Endothelial cell (in vitro differentiated cells): ENCODE data around the gene DIS3L2. TPM values are rescaled to one million over a fixed set of nuclear protein-coding genes. Genes with fewer than 3 reads are reported as not detected.

ENCODE experiments used
- DNase-seq: peaks from one replicate; pipeline ENCODE4 v3.0.0; 2021; ENCODE audit warnings: low spot score
- H3K27ac Mint-ChIP-seq: one replicate; pipeline ENCODE4 v1.8.0; 2021; ENCODE audit warnings: mixed read lengths, inconsistent platforms; ENCODE audit not compliant: unreplicated experiment
- H3K27me3 Mint-ChIP-seq: one replicate; pipeline ENCODE4 v1.8.0; 2021; ENCODE audit warnings: mild to moderate bottlenecking, moderate library complexity, mixed read lengths, inconsistent platforms; ENCODE audit not compliant: unreplicated experiment
- H3K36me3 Mint-ChIP-seq: one replicate; pipeline ENCODE4 v1.8.0; 2021; ENCODE audit warnings: mild to moderate bottlenecking, low read depth, mixed read lengths, inconsistent platforms; ENCODE audit not compliant: unreplicated experiment
- H3K4me1 Mint-ChIP-seq: one replicate; pipeline ENCODE4 v1.8.0; 2021; ENCODE audit warnings: mild to moderate bottlenecking, mixed read lengths, inconsistent platforms; ENCODE audit not compliant: unreplicated experiment
- H3K4me3 Mint-ChIP-seq: one replicate; pipeline ENCODE4 v1.8.0; 2021; ENCODE audit warnings: mild to moderate bottlenecking, mixed read lengths, inconsistent platforms; ENCODE audit not compliant: unreplicated experiment
- H3K9me3 Mint-ChIP-seq: one replicate; pipeline ENCODE4 v1.8.0; 2021; ENCODE audit warnings: mixed read lengths, inconsistent platforms; ENCODE audit not compliant: unreplicated experiment
- total RNA-seq: library from RNA; stranded (reverse); fragmentation: NEBNext Ultra II Directional; extraction: Animal tissue kit (Norgen Biotek cat#: 25700); gene quantifications from one replicate; pipeline ENCODE4 v1.2.1, GENCODE V29; 2021; ENCODE audit not compliant: unreplicated experiment
- TF ChIP-seq, protein P1 (sequence below): fragments of 200-600 bp; sonication (generic); IDR thresholded peaks from one replicate; pipeline ENCODE4 v1.5.0; 2021; ENCODE audit warnings: antibody characterized with exemption; ENCODE audit not compliant: unreplicated experiment

DIS3L2 gene
- total RNA-seq, 1 donor from 2014 or later = 42.1 TPM

GRCh38 chr2:232024457-232024856, 62.9 kb downstream of the DIS3L2 start:
- Mint-ChIP-seq H3K27ac (no peak overlapping the region), H3K4me3 (no peak overlapping the region), H3K36me3 (no peaks in the 10 kb centered on the region)

GRCh38 chr2:232026910-232027309, 65.4 kb downstream of the DIS3L2 start:
- no peaks in the 10 kb centered on the region for H3K9me3 Mint-ChIP-seq

More at GRCh38 chr2:232024457-232024856, 62.9 kb downstream of the DIS3L2 start:
- no peaks in the 10 kb centered on the region for H3K9me3 Mint-ChIP-seq
- no peaks in the 10 kb centered on the region for H3K27me3 Mint-ChIP-seq
- TF ChIP-seq, protein P1, sequence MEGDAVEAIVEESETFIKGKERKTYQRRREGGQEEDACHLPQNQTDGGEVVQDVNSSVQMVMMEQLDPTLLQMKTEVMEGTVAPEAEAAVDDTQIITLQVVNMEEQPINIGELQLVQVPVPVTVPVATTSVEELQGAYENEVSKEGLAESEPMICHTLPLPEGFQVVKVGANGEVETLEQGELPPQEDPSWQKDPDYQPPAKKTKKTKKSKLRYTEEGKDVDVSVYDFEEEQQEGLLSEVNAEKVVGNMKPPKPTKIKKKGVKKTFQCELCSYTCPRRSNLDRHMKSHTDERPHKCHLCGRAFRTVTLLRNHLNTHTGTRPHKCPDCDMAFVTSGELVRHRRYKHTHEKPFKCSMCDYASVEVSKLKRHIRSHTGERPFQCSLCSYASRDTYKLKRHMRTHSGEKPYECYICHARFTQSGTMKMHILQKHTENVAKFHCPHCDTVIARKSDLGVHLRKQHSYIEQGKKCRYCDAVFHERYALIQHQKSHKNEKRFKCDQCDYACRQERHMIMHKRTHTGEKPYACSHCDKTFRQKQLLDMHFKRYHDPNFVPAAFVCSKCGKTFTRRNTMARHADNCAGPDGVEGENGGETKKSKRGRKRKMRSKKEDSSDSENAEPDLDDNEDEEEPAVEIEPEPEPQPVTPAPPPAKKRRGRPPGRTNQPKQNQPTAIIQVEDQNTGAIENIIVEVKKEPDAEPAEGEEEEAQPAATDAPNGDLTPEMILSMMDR = no peak
- no peak for DNase-seq
- H3K4me1 Mint-ChIP-seq = no peaks in the 10 kb centered on the region

GRCh38 chr2:232027530-232027929, 66.0 kb downstream of the DIS3L2 start:
- Mint-ChIP-seq H3K4me3 (no peak overlapping the region), H3K4me1 (peaks cover 3% of the 10 kb centered on the region), H3K27me3 (peaks cover 3% of the 10 kb centered on the region), H3K36me3 (peaks cover 6% of the 10 kb centered on the region), H3K27ac (no peak overlapping the region), H3K9me3 (no peaks in the 10 kb centered on the region)
- DNase-seq = no peak
- TF ChIP-seq, protein P1 = no peak

More at GRCh38 chr2:232026910-232027309, 65.4 kb downstream of the DIS3L2 start:
- Mint-ChIP-seq H3K36me3 (peaks cover under 1% of the 10 kb centered on the region), H3K27me3 (no peaks in the 10 kb centered on the region), H3K27ac (no peak overlapping the region), H3K4me3 (no peak overlapping the region), H3K4me1 (peaks cover under 1% of the 10 kb centered on the region)
- TF ChIP-seq, protein P1 = no peak
- no peak for DNase-seq

- H3K27me3 Mint-ChIP-seq = peaks cover 3% of the 10 kb centered on the region
- H3K4me1 Mint-ChIP-seq = peaks cover 4% of the 10 kb centered on the region
- H3K36me3 Mint-ChIP-seq = peaks cover 6% of the 10 kb centered on the region
- no peak overlapping the region for H3K27ac Mint-ChIP-seq
- H3K4me3 Mint-ChIP-seq = no peak overlapping the region
- no peak for DNase-seq
- H3K9me3 Mint-ChIP-seq = no peaks in the 10 kb centered on the region
- TF ChIP-seq, protein P1 = no peak
These were observed 66.6 kb downstream of the DIS3L2 start for GRCh38 chr2:232028071-232028470.

GRCh38 chr2:232028631-232029030, 67.1 kb downstream of the DIS3L2 start:
- H3K27me3 Mint-ChIP-seq = peaks cover 3% of the 10 kb centered on the region
- DNase-seq = no peak
- H3K4me1 Mint-ChIP-seq = peaks cover 9% of the 10 kb centered on the region
- no peak overlapping the region for H3K4me3 Mint-ChIP-seq
- no peaks in the 10 kb centered on the region for H3K9me3 Mint-ChIP-seq
- TF ChIP-seq, protein P1 = no peak
- peaks cover 6% of the 10 kb centered on the region for H3K36me3 Mint-ChIP-seq
- no peak overlapping the region for H3K27ac Mint-ChIP-seq
